OCI-LY1 (cell line): ENCODE measurements around the gene PTPN11.

Experiments used
- H2AFZ ChIP-seq: fragments of 200-600 bp; sonication (generic), shearing (Covaris generic); 2 replicates; pipeline ENCODE4 v1.6.0; 2014; ENCODE audit warnings: antibody characterized with exemption, mild to moderate bottlenecking, low read length
- H3F3A ChIP-seq: fragments of 200-600 bp; sonication (generic), shearing (Covaris generic); 2 replicates; pipeline ENCODE4 v1.6.0; 2014; ENCODE audit warnings: mild to moderate bottlenecking, antibody characterized with exemption, low read length, moderate library complexity; ENCODE audit not compliant: insufficient read depth
- H3K27ac ChIP-seq: fragments of 200-600 bp; sonication (generic); 2 replicates; pipeline ENCODE4 v1.5.1; 2014; ENCODE audit warnings: low read length, mixed run types, mild to moderate bottlenecking, low read depth; ENCODE audit not compliant: poor library complexity, severe bottlenecking
- H3K27me3 ChIP-seq: fragments of 200-600 bp; sonication (generic); 2 replicates; pipeline ENCODE4 v1.6.0; 2014; ENCODE audit warnings: antibody characterized with exemption, mild to moderate bottlenecking, low read length, moderate library complexity; ENCODE audit not compliant: insufficient read depth
- H3K36me3 ChIP-seq: fragments of 200-600 bp; sonication (generic); 2 replicates; pipeline ENCODE4 v1.6.1; 2014; ENCODE audit warnings: mild to moderate bottlenecking, antibody characterized with exemption, low read length, moderate library complexity, mixed read lengths; ENCODE audit not compliant: insufficient read depth
- H3K4me1 ChIP-seq: fragments of 200-600 bp; sonication (generic); 2 replicates; pipeline ENCODE4 v1.5.1; 2014; ENCODE audit warnings: mild to moderate bottlenecking, low read length, moderate library complexity; ENCODE audit not compliant: insufficient read depth, severe bottlenecking
- H3K4me2 ChIP-seq: fragments of 200-600 bp; sonication (generic), shearing (Covaris generic); 2 replicates; pipeline ENCODE4 v1.6.1; 2014; ENCODE audit warnings: low read length
- H3K4me3 ChIP-seq: fragments of 200-600 bp; sonication (generic); 2 replicates; pipeline ENCODE4 v1.5.1; 2014; ENCODE audit warnings: low read length, low read depth, mild to moderate bottlenecking, mixed read lengths; ENCODE audit not compliant: poor library complexity, severe bottlenecking
- H3K79me2 ChIP-seq: fragments of 200-600 bp; shearing (Covaris generic); 2 replicates; pipeline ENCODE4 v1.6.1; 2016; ENCODE audit warnings: mixed run types, low read length, mixed read lengths; ENCODE audit not compliant: insufficient read depth
- H3K9ac ChIP-seq: fragments of 200-600 bp; sonication (generic), shearing (Covaris generic); 2 replicates; pipeline ENCODE4 v1.6.1; 2014; ENCODE audit warnings: mild to moderate bottlenecking, low read length, mixed read lengths
- H3K9me2 ChIP-seq: fragments of 200-600 bp; sonication (generic), shearing (Covaris generic); 2 replicates; pipeline ENCODE4 v1.6.1; 2014; ENCODE audit warnings: low read depth, mild to moderate bottlenecking, low read length, mixed read lengths
- H3K9me3 ChIP-seq: fragments of 200-600 bp; shearing (Covaris generic); 2 replicates; pipeline ENCODE4 v1.6.1; 2014; ENCODE audit warnings: low read length, mixed read lengths
- H4K20me1 ChIP-seq: fragments of 200-600 bp; sonication (generic), shearing (Covaris generic); 2 replicates; pipeline ENCODE4 v1.6.0; 2016; ENCODE audit warnings: mild to moderate bottlenecking, low read length; ENCODE audit not compliant: insufficient read depth
- CTCF ChIP-seq: fragments of 200-600 bp; sonication (generic), shearing (Covaris generic); IDR thresholded peaks from 2 replicates; pipeline ENCODE4 v1.5.1; 2017; ENCODE audit warnings: mild to moderate bottlenecking, antibody characterized with exemption, low read length, moderate library complexity, mixed read lengths
- EZH2 ChIP-seq: fragments of 200-600 bp; sonication (generic), shearing (Covaris generic); IDR thresholded peaks from 2 replicates; pipeline ENCODE4 v1.8.0; 2017; ENCODE audit warnings: borderline replicate concordance, mixed run types, mild to moderate bottlenecking, antibody characterized with exemption, low read length, moderate library complexity, mixed read lengths

Gene PTPN11

GRCh38 chr12:112464605-112465004 is 45.9 kb downstream of the PTPN11 start:
- Histone ChIP-seq H3K9ac (no peak overlapping the region), H3K4me3 (no peak overlapping the region), H3F3A (no peaks in the 10 kb centered on the region), H3K9me3 (no peaks in the 10 kb centered on the region), H3K36me3 (peaks cover 15% of the 10 kb centered on the region), H3K79me2 (no peaks in the 10 kb centered on the region), H3K9me2 (no peaks in the 10 kb centered on the region), H4K20me1 (no peaks in the 10 kb centered on the region), H3K4me1 (peaks cover 15% of the 10 kb centered on the region), H3K4me2 (no peak overlapping the region), H3K27ac (no peak overlapping the region), H3K27me3 (no peaks in the 10 kb centered on the region), H2AFZ (no peak overlapping the region)
- TF ChIP-seq CTCF = no peak
- TF ChIP-seq EZH2 = no peak

GRCh38 chr12:112466011-112466422 is 47.3 kb downstream of the PTPN11 start:
- no peaks in the 10 kb centered on the region for H3K79me2 ChIP-seq
- no peaks in the 10 kb centered on the region for H3K27me3 ChIP-seq
- H3K4me2 ChIP-seq = no peak overlapping the region
- TF ChIP-seq CTCF (no peak), EZH2 (no peak)
- H2AFZ ChIP-seq = no peak overlapping the region
- no peak overlapping the region for H3K9ac ChIP-seq
- no peaks in the 10 kb centered on the region for H3F3A ChIP-seq
- H3K9me3 ChIP-seq = no peaks in the 10 kb centered on the region
- no peaks in the 10 kb centered on the region for H4K20me1 ChIP-seq
- no peak overlapping the region for H3K4me3 ChIP-seq
- H3K4me1 ChIP-seq = peaks cover 15% of the 10 kb centered on the region
- H3K36me3 ChIP-seq = peaks cover 15% of the 10 kb centered on the region
- no peak overlapping the region for H3K27ac ChIP-seq
- no peaks in the 10 kb centered on the region for H3K9me2 ChIP-seq

- no peaks in the 10 kb centered on the region for H3K27me3 ChIP-seq
- no peaks in the 10 kb centered on the region for H3K79me2 ChIP-seq
- H3K4me2 ChIP-seq = no peak overlapping the region
- H3K4me1 ChIP-seq = peaks cover 15% of the 10 kb centered on the region
- H3K9me3 ChIP-seq = no peaks in the 10 kb centered on the region
- H4K20me1 ChIP-seq = no peaks in the 10 kb centered on the region
- H3F3A ChIP-seq = no peaks in the 10 kb centered on the region
- H3K27ac ChIP-seq = no peak overlapping the region
- H3K9me2 ChIP-seq = no peaks in the 10 kb centered on the region
- TF ChIP-seq EZH2 = no peak
- no peak for TF ChIP-seq CTCF
- peaks cover 11% of the 10 kb centered on the region for H3K36me3 ChIP-seq
- H2AFZ ChIP-seq = no peak overlapping the region
- no peak overlapping the region for H3K9ac ChIP-seq
- H3K4me3 ChIP-seq = no peak overlapping the region
Measured at GRCh38 chr12:112466835-112467234, 48.1 kb downstream of the PTPN11 start.
